K562 (cell line): ENCODE data around the gene ZNF805. TPM values are rescaled to one million over a fixed set of nuclear protein-coding genes. Genes with fewer than 3 reads are reported as not detected.
"Not testable (repeated sequence)": the region's sequence is repeated elsewhere in the genome, so short reads cannot be mapped to it uniquely, and the experiment has no call there.

ENCODE experiments used
- ATAC-seq: fragments of 200-7000 bp; cut with Tn5 transposase; 3 replicates; pipeline ENCODE4 v1.9.1; 2020; ENCODE audit warnings: moderate library complexity
- BruUV-seq: library from RNA; stranded (reverse); fragments of 400-500 nt; replicated peaks from 2 replicates; lab custom pipeline; 2021; lab: Mats Ljungman, UMichigan
- CTCF ChIA-PET: fragments of 300-600 bp; formaldehyde crosslinking; extraction: SDS; loops from one replicate; lab custom pipeline; 2021; ENCODE audit warnings: low intra/inter-chr PET ratio; lab: Yijun Ruan, JAX
- POLR2A ChIA-PET: fragments of 300-600, 350-650 bp; sonication (Branson Sonifier 250); formaldehyde crosslinking; extraction: SDS; loops from one replicate; lab custom pipeline; 2021; ENCODE audit warnings: antibody characterized with exemption, inconsistent platforms; lab: Yijun Ruan, JAX
- DNase-seq, 4 experiments: peaks; one replicate each; pipeline versions ENCODE4 v3.0.0 to v3.0.0-alpha.2; 2011 to 2018; ENCODE audit warnings: low spot score in 3 of 4, mixed read lengths in 3 of 4; ENCODE audit errors: extremely low read depth in 1 of 4
- FAIRE-seq: peaks from 2 replicates; lab custom pipeline; 2011; peaks lifted over from hg19 to GRCh38; lab: Jason Lieb, UNC
- H2AFZ ChIP-seq: 2 replicates; pipeline ENCODE4 v1.6.0; 2011; ENCODE audit warnings: low read depth, low read length, control low read depth, inconsistent platforms
- H3K27ac ChIP-seq: fragments of 200-600 bp; 3 replicates; pipeline ENCODE4 v1.8.0; 2011; ENCODE audit warnings: low read depth, mild to moderate bottlenecking, control low read depth, inconsistent platforms, low read length, moderate library complexity, mixed read lengths; ENCODE audit errors: extremely low read depth
- H3K27me3 ChIP-seq, 2 experiments: fragments of 300-600 bp in 1 of 2; 2 replicates in 1 of 2; 3 replicates in 1 of 2; pipeline versions ENCODE4 v1.6.0 to v1.8.0; 2011; ENCODE audit warnings: inconsistent platforms in 2 of 2, low read length in 2 of 2, mild to moderate bottlenecking in 1 of 2, mixed read lengths in 1 of 2, moderate library complexity in 1 of 2; ENCODE audit not compliant: control insufficient read depth in 2 of 2, insufficient read depth in 2 of 2
- H3K36me3 ChIP-seq: fragments of 300-600 bp; 3 replicates; pipeline ENCODE4 v1.8.0; 2011; ENCODE audit warnings: mild to moderate bottlenecking, low read length, inconsistent platforms; ENCODE audit not compliant: control insufficient read depth, insufficient read depth
- H3K4me1 ChIP-seq, 2 experiments: fragments of 200-600 bp in 1 of 2; replicated peaks in 1 of 2; 2 replicates in 1 of 2; 3 replicates in 1 of 2; pipeline versions ENCODE4 v1.5.1 to v1.8.0; 2011; ENCODE audit warnings: inconsistent platforms in 2 of 2, low read length in 2 of 2, mild to moderate bottlenecking in 1 of 2, mixed read lengths in 1 of 2, moderate library complexity in 1 of 2; ENCODE audit not compliant: control insufficient read depth in 2 of 2, insufficient read depth in 2 of 2
- H3K4me2 ChIP-seq: 2 replicates; pipeline ENCODE4 v1.6.1; 2011; ENCODE audit warnings: low read length, control low read depth, inconsistent platforms, mixed read lengths; ENCODE audit not compliant: insufficient read depth
- H3K4me3 ChIP-seq: fragments of 200-600 bp; sonication (generic), shearing (Covaris generic); 2 replicates; pipeline ENCODE4 v1.5.1; 2016; ENCODE audit warnings: control low read depth, inconsistent platforms
- H3K79me2 ChIP-seq: fragments of 200-600 bp; 3 replicates; pipeline ENCODE4 v1.8.0; 2011; ENCODE audit warnings: low read length, inconsistent platforms; ENCODE audit not compliant: control insufficient read depth, insufficient read depth
- H3K9ac ChIP-seq, 2 experiments: 2 replicates each; pipeline versions ENCODE4 v1.6.0 to v1.6.1; 2011; ENCODE audit warnings: low read depth in 2 of 2, low read length in 2 of 2, control low read depth in 1 of 2, inconsistent platforms in 1 of 2, mild to moderate bottlenecking in 1 of 2, mixed read lengths in 1 of 2; ENCODE audit not compliant: insufficient read depth in 1 of 2
- H3K9me1 ChIP-seq: one replicate; pipeline ENCODE4 v1.6.0; 2011; ENCODE audit warnings: inconsistent platforms, mild to moderate bottlenecking, low read length, moderate library complexity; ENCODE audit not compliant: control insufficient read depth, insufficient read depth
- H3K9me3 ChIP-seq: replicated peaks from 2 replicates; pipeline ENCODE4 v1.5.1; 2011; ENCODE audit warnings: low read depth, low read length, inconsistent platforms; ENCODE audit not compliant: control insufficient read depth, insufficient read depth
- H4K20me1 ChIP-seq: replicated peaks from 2 replicates; pipeline ENCODE4 v1.6.1; 2011; ENCODE audit warnings: low read length, inconsistent platforms, mixed read lengths; ENCODE audit not compliant: control insufficient read depth, insufficient read depth
- C11orf30 ChIP-seq: fragments of 450-650 bp; IDR thresholded peaks from 2 replicates; pipeline ENCODE4 v1.6.1; 2016; ENCODE audit warnings: low read depth, mild to moderate bottlenecking
- ELF4 ChIP-seq: fragments of 450-650 bp; formaldehyde crosslinking; IDR thresholded peaks from 2 replicates; pipeline ENCODE4 v1.4.0; 2022; ENCODE audit warnings: missing genetic modification characterization
- FOSL1 ChIP-seq: fragments of 200-800 bp; sonication (Bioruptor generic); conservative IDR thresholded peaks from 2 replicates; pipeline ENCODE4 v1.6.1; 2016; ENCODE audit warnings: missing genetic modification characterization, missing compliant biosample characterization
- MEF2D ChIP-seq: conservative IDR thresholded peaks from 2 replicates; pipeline ENCODE4 v1.6.1; 2016; ENCODE audit warnings: low read depth, missing genetic modification characterization, missing compliant biosample characterization
- SMARCA4 ChIP-seq: fragments of 450-650 bp; IDR thresholded peaks from 2 replicates; pipeline ENCODE4 v1.6.1; 2016
- TAF7 ChIP-seq: fragments of 450-650 bp; IDR thresholded peaks from 2 replicates; pipeline ENCODE4 v1.6.1; 2016; ENCODE audit warnings: missing genetic modification characterization, missing compliant biosample characterization
- WGBS: fragments of 100-300 bp; shearing (Covaris generic); methylation state at CpG from one replicate; pipeline ENCODE4 v1.1.6; 2016; ENCODE audit warnings: low coverage, mixed read lengths; ENCODE audit not compliant: insufficient coverage; ENCODE audit errors: missing lambda C conversion rate; 5-methylcytosine and 5-hydroxymethylcytosine counted together
- in situ Hi-C: fragments of 300-500 bp; cut with MboI; formaldehyde crosslinking; loops from 4 replicates; pipeline ENCODE4 v1.15.0; 2018; ENCODE audit warnings: inconsistent platforms, mixed read lengths
- intact Hi-C: fragments of 100-400 bp; cut with micrococcal nuclease; formaldehyde crosslinking; loops from 2 replicates; pipeline ENCODE4 v1.14.2; 2022
- polyA plus RNA-seq, 8 experiments: library from polyadenylated mRNA; depleted of rRNA in 4 of 8; stranded (reverse) in 5 of 8; unstranded in 3 of 8; fragments of >200 nt; fragmentation: Nextera tagmentation in 2 of 8; fragmentation: Illumina TruSeq in 1 of 8; extraction: Ambion mirVana in 2 of 8; extraction: Trizol in 1 of 8; gene quantifications; 2 replicates each; pipeline versions ENCODE4 v1.2.1 to v1.2.3, GENCODE V29; 2011 to 2014; ENCODE audit warnings: inconsistent platforms in 1 of 8, missing spikeins in 1 of 8
- total RNA-seq, 7 experiments: library from RNA; depleted of rRNA in 6 of 7; stranded (reverse); fragments of >200 nt in 6 of 7; fragmentation: Illumina TruSeq in 2 of 7; extraction: Trizol in 2 of 7; gene quantifications; 2 replicates each; pipeline versions ENCODE4 v1.2.1 to v1.2.3, GENCODE V29; 2011 to 2021; ENCODE audit warnings: low replicate concordance in 1 of 7
- TF ChIP-seq, protein P1 (sequence below): fragments of 450-650 bp; IDR thresholded peaks from 2 replicates; pipeline ENCODE4 v1.6.1; 2018; ENCODE audit warnings: mild to moderate bottlenecking, low read depth; ENCODE audit not compliant: partially characterized antibody
- TF ChIP-seq, protein P2 (sequence below): fragments of 250-450 bp; sonication (Bioruptor Pico); IDR thresholded peaks from 2 replicates; pipeline ENCODE4 v1.5.0; 2020; ENCODE audit warnings: mild to moderate bottlenecking

The ZNF805 gene
- total and polyA plus RNA-seq, 9 of the 15 experiments (the other 6 are each of a cell fraction or from before 2014, with no cell fraction given) = 0.32 to 6.7 (median 3.9) TPM

DNA sequence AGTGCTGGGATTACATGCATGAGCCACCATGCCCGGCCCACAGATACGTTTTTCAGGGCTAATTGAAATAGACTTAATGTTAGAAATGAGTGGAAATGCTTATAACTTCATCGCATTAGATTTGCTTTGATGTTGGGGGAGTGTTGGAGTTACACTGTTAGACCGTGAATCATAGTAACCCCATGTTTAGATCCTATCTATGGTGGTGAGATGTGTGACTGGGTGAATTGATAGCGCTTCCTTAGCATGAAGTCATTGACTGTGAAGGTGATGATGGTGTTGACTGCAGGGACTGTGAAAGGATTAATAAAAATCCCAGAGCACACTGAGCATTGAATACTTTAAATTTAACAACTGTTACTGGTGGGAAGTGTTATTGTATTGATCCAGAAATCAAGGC, 47.4 kb upstream of the ZNF805 start:
- Histone ChIP-seq H3K4me2 (peak overlapping the region; percentile 12; the same call in 1 of the 2 replicates), H3K9me3 (peaks cover 11% of the 10 kb centered on the region), H3K36me3 (0 out of 3 replicates have a peak, but pooled peaks cover 2% of the 10 kb centered on the region), H3K9me1 (no peaks in the 10 kb centered on the region), H3K4me1 (peaks cover 3 to 11% of the 10 kb centered on the region in 2 experiments; a peak in 3 of 5 replicates), H3K9ac (no peak overlapping the region), H4K20me1 (no peaks in the 10 kb centered on the region), H3K79me2 (peaks cover 9% of the 10 kb centered on the region; the same call in 2 of the 3 replicates), H3K27me3 (no peaks in the 10 kb centered on the region), H2AFZ (no peak overlapping the region), H3K4me3 (peak overlapping the region; percentile 61; the same call in 1 of the 2 replicates), H3K27ac (no peak overlapping the region)
- no peak for FAIRE-seq
- in situ Hi-C loops = no loop called here
- ChIA-PET CTCF (no interaction called here), POLR2A (no interaction called here)
- intact Hi-C loops = no loop called here
- no peak for ATAC-seq
- DNase-seq = no peak
- 16% methylated on average over 5 of the region's 5 CpGs for WGBS
- BruUV-seq = no TSS peak
- TF ChIP-seq TAF7 (tag) = no peak
- peak; percentile 46 for TF ChIP-seq FOSL1 (tag)
- no peak for TF ChIP-seq MEF2D (tag)
- no peak for TF ChIP-seq ELF4
- TF ChIP-seq C11orf30 = no peak
- TF ChIP-seq, protein P1, sequence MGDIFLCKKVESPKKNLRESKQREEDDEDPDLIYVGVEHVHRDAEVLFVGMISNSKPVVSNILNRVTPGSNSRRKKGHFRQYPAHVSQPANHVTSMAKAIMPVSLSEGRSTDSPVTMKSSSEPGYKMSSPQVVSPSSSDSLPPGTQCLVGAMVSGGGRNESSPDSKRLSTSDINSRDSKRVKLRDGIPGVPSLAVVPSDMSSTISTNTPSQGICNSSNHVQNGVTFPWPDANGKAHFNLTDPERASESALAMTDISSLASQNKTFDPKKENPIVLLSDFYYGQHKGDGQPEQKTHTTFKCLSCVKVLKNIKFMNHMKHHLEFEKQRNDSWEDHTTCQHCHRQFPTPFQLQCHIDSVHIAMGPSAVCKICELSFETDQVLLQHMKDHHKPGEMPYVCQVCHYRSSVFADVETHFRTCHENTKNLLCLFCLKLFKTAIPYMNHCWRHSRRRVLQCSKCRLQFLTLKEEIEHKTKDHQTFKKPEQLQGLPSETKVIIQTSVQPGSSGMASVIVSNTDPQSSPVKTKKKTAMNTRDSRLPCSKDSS = no peak
- no peak for TF ChIP-seq SMARCA4
- TF ChIP-seq, protein P2, sequence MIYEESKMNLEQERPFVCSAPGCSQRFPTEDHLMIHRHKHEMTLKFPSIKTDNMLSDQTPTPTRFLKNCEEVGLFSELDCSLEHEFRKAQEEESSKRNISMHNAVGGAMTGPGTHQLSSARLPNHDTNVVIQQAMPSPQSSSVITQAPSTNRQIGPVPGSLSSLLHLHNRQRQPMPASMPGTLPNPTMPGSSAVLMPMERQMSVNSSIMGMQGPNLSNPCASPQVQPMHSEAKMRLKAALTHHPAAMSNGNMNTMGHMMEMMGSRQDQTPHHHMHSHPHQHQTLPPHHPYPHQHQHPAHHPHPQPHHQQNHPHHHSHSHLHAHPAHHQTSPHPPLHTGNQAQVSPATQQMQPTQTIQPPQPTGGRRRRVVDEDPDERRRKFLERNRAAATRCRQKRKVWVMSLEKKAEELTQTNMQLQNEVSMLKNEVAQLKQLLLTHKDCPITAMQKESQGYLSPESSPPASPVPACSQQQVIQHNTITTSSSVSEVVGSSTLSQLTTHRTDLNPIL (CRISPR knock-in tag) = no peak

DNA sequence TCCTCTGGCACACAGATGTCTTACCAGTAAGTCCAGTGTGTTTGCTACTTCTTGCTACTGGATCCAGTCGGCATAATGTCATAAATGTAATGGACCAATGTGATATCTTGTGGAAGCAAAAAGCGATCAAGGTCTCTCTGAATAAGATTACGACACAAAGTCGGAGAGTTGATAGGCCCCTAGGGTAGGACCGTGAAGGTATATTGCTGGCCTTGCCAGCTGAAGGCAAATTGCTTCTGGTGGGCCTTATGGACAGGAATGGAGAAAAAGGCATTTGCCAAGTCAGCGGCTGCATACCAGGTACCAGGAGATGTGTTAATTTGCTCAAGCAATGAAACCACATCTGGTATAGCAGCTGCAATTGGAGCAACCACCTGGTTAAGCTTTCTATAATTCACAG, 42.6 kb upstream of the ZNF805 start:
- H4K20me1 ChIP-seq, H3K9me3 ChIP-seq, H3K79me2 ChIP-seq, CTCF ChIA-PET, H3K4me1 ChIP-seq, in situ Hi-C loops, H3K4me3 ChIP-seq, H3K36me3 ChIP-seq, H3K27me3 ChIP-seq, intact Hi-C loops, ATAC-seq, H2AFZ ChIP-seq, BruUV-seq, H3K9ac ChIP-seq, H3K27ac ChIP-seq, DNase-seq, POLR2A ChIA-PET, FAIRE-seq, H3K9me1 ChIP-seq, H3K4me2 ChIP-seq: not testable (repeated sequence)
- 13% methylated on average over 5 of the region's 6 CpGs for WGBS
